Measurements from ENCODE around the gene ERVK3-1. TPM values are rescaled to one million over a fixed set of nuclear protein-coding genes. Genes with fewer than 3 reads are reported as not detected.
A peak's percentile ranks its signal among the peaks of the same experiment; 100 is the strongest.
"Not testable (repeated sequence)": the region's sequence is repeated elsewhere in the genome, so short reads cannot be mapped to it uniquely, and the experiment has no call there.

The ERVK3-1 gene
- total RNA-seq, 2 donors from 2014 or later, result 70.8 to 73.5 TPM

GRCh38 chr19:58336820-58337219, 31.6 kb downstream of the ERVK3-1 start:
- H3K27me3 Mint-ChIP-seq (ENCODE audit: low read depth), result no peaks in the 10 kb centered on the region
- H3K4me3 Mint-ChIP-seq, result no peak overlapping the region
- H3K27ac Mint-ChIP-seq, result no peak overlapping the region
- DNase-seq (no peak), ATAC-seq (replicated peaks in 1 of 2) (no peak)
- H3K36me3 Mint-ChIP-seq (ENCODE audit: insufficient read depth in 2 of 2), result peaks cover 17 to 18% of the 10 kb centered on the region in 2 donors
- H3K9me3 Mint-ChIP-seq, result no peaks in the 10 kb centered on the region
- H3K4me1 Mint-ChIP-seq (ENCODE audit: low read depth), result peaks cover 6% of the 10 kb centered on the region

GRCh38 chr19:58338336-58338735, 33.2 kb downstream of the ERVK3-1 start:
- H3K4me1 Mint-ChIP-seq (ENCODE audit: low read depth), result peaks cover 6% of the 10 kb centered on the region
- peaks cover 18 to 21% of the 10 kb centered on the region in 2 donors for H3K36me3 Mint-ChIP-seq (ENCODE audit: insufficient read depth in 2 of 2)
- DNase-seq (no peak), ATAC-seq (replicated peaks in 1 of 2) (no peak)
- H3K27ac Mint-ChIP-seq, result no peak overlapping the region
- H3K4me3 Mint-ChIP-seq, result no peak overlapping the region
- no peaks in the 10 kb centered on the region for H3K27me3 Mint-ChIP-seq (ENCODE audit: low read depth)
- H3K9me3 Mint-ChIP-seq, result no peaks in the 10 kb centered on the region

- no peak for ATAC-seq (replicated peaks in 1 of 2)
- H3K27me3 Mint-ChIP-seq (ENCODE audit: low read depth), result no peaks in the 10 kb centered on the region
- no peak for DNase-seq
- no peak overlapping the region for H3K27ac Mint-ChIP-seq
- H3K36me3 Mint-ChIP-seq (ENCODE audit: insufficient read depth in 2 of 2), result peaks cover 19 to 21% of the 10 kb centered on the region in 2 donors
- H3K4me1 Mint-ChIP-seq (ENCODE audit: low read depth), result peaks cover 6% of the 10 kb centered on the region
- no peaks in the 10 kb centered on the region for H3K9me3 Mint-ChIP-seq
- H3K4me3 Mint-ChIP-seq, result no peak overlapping the region
Observed at GRCh38 chr19:58338825-58339558, 33.8 kb downstream of the ERVK3-1 start.

- Mint-ChIP-seq H3K27me3 (ENCODE audit: low read depth) (no peaks in the 10 kb centered on the region), H3K4me3 (peak overlapping the region; percentile 96 to 98), H3K9me3 (no peaks in the 10 kb centered on the region), H3K4me1 (ENCODE audit: low read depth) (peaks cover 39% of the 10 kb centered on the region), H3K36me3 (ENCODE audit: insufficient read depth in 2 of 2) (peaks cover 6 to 24% of the 10 kb centered on the region in 2 donors), H3K27ac (peak overlapping the region; percentile 8)
- DNase-seq (no peak), ATAC-seq (replicated peaks in 1 of 2) (no peak)
Observed at GRCh38 chr19:58345558-58345957, 40.4 kb downstream of the ERVK3-1 start.

GRCh38 chr19:58346961-58347929, 42.1 kb downstream of the ERVK3-1 start:
- peaks cover 4 to 18% of the 10 kb centered on the region in 2 donors for H3K36me3 Mint-ChIP-seq (ENCODE audit: insufficient read depth in 2 of 2)
- ATAC-seq (replicated peaks in 1 of 2), result peak; percentile 97
- peak overlapping the region; percentile 96 to 98 for H3K4me3 Mint-ChIP-seq
- no peaks in the 10 kb centered on the region for H3K9me3 Mint-ChIP-seq
- peaks cover 39% of the 10 kb centered on the region for H3K4me1 Mint-ChIP-seq (ENCODE audit: low read depth)
- DNase-seq, result peak; percentile 77 to 87
- no peaks in the 10 kb centered on the region for H3K27me3 Mint-ChIP-seq (ENCODE audit: low read depth)
- H3K27ac Mint-ChIP-seq, result peak overlapping the region; percentile 88

- ATAC-seq (replicated peaks in 1 of 2), result peak in 1 of 2 donors; percentile 1
- H3K27ac Mint-ChIP-seq, result not testable (repeated sequence)
Observed at GRCh38 chr19:58348080-58348479, 42.9 kb downstream of the ERVK3-1 start.

GRCh38 chr19:58349590-58349989, 44.4 kb downstream of the ERVK3-1 start:
- peaks cover 39% of the 10 kb centered on the region for H3K4me1 Mint-ChIP-seq (ENCODE audit: low read depth)
- no peaks in the 10 kb centered on the region for H3K27me3 Mint-ChIP-seq (ENCODE audit: low read depth)
- ATAC-seq (replicated peaks in 1 of 2), result no peak
- H3K27ac Mint-ChIP-seq, result no peak overlapping the region
- DNase-seq, result no peak
- no peaks in the 10 kb centered on the region for H3K9me3 Mint-ChIP-seq
- peak overlapping the region; percentile 44 to 58 for H3K4me3 Mint-ChIP-seq
- peaks cover 2 to 18% of the 10 kb centered on the region in 2 donors for H3K36me3 Mint-ChIP-seq (ENCODE audit: insufficient read depth in 2 of 2)

More at GRCh38 chr19:58348080-58348479, 42.9 kb downstream of the ERVK3-1 start:
- Mint-ChIP-seq H3K4me1 (ENCODE audit: low read depth) (peaks cover 39% of the 10 kb centered on the region), H3K4me3 (peak overlapping the region; percentile 96 to 98), H3K36me3 (ENCODE audit: insufficient read depth in 2 of 2) (peaks cover 4 to 18% of the 10 kb centered on the region in 2 donors)
- H3K9me3 Mint-ChIP-seq; H3K27me3 Mint-ChIP-seq (ENCODE audit: low read depth); DNase-seq: not testable (repeated sequence)

GRCh38 chr19:58350001-58350861, 45.1 kb downstream of the ERVK3-1 start:
- Mint-ChIP-seq H3K4me1 (ENCODE audit: low read depth) (peaks cover 39% of the 10 kb centered on the region), H3K27me3 (ENCODE audit: low read depth) (no peaks in the 10 kb centered on the region), H3K27ac (no peak overlapping the region), H3K9me3 (no peaks in the 10 kb centered on the region), H3K36me3 (ENCODE audit: insufficient read depth in 2 of 2) (peaks cover 2 to 14% of the 10 kb centered on the region in 2 donors), H3K4me3 (no peak overlapping the region)
- no peak for ATAC-seq (replicated peaks in 1 of 2)
- no peak for DNase-seq

GRCh38 chr19:58350871-58351557, 45.8 kb downstream of the ERVK3-1 start:
- Mint-ChIP-seq H3K9me3 (no peaks in the 10 kb centered on the region), H3K27me3 (ENCODE audit: low read depth) (no peaks in the 10 kb centered on the region), H3K27ac (no peak overlapping the region), H3K4me1 (ENCODE audit: low read depth) (peaks cover 31% of the 10 kb centered on the region), H3K36me3 (ENCODE audit: insufficient read depth in 2 of 2) (peaks cover 2 to 8% of the 10 kb centered on the region in 2 donors), H3K4me3 (peak overlapping the region in 1 of 2 donors; percentile 36)
- DNase-seq, result no peak
- no peak for ATAC-seq (replicated peaks in 1 of 2)

GRCh38 chr19:58351558-58351878, 46.3 kb downstream of the ERVK3-1 start:
- no peak overlapping the region for H3K27ac Mint-ChIP-seq
- no peak for DNase-seq
- H3K9me3 Mint-ChIP-seq, result no peaks in the 10 kb centered on the region
- H3K36me3 Mint-ChIP-seq (ENCODE audit: insufficient read depth in 2 of 2), result peaks cover 2 to 8% of the 10 kb centered on the region in 2 donors
- ATAC-seq (replicated peaks in 1 of 2), result no peak
- H3K4me1 Mint-ChIP-seq (ENCODE audit: low read depth), result peaks cover 26% of the 10 kb centered on the region
- no peak overlapping the region for H3K4me3 Mint-ChIP-seq
- H3K27me3 Mint-ChIP-seq (ENCODE audit: low read depth), result no peaks in the 10 kb centered on the region

- ATAC-seq (replicated peaks in 1 of 2) (no peak), DNase-seq (no peak)
- peaks cover 23% of the 10 kb centered on the region for H3K4me1 Mint-ChIP-seq (ENCODE audit: low read depth)
- no peaks in the 10 kb centered on the region for H3K9me3 Mint-ChIP-seq
- no peak overlapping the region for H3K4me3 Mint-ChIP-seq
- H3K27me3 Mint-ChIP-seq (ENCODE audit: low read depth), result no peaks in the 10 kb centered on the region
- no peak overlapping the region for H3K27ac Mint-ChIP-seq
- H3K36me3 Mint-ChIP-seq (ENCODE audit: insufficient read depth in 2 of 2), result peaks cover 2 to 6% of the 10 kb centered on the region in 2 donors
Observed at GRCh38 chr19:58351990-58352755, 47.0 kb downstream of the ERVK3-1 start.

Measured in activated T-cell treated with anti-CD3 and anti-CD28 coated beads, Interleukin-2, amount 50 U/mL, for 72 hours (primary cell).